Neuronal stem cell (in vitro differentiated cells): ENCODE results near the gene ZNF586.
"Not testable (repeated sequence)": the region's sequence is repeated elsewhere in the genome, so short reads cannot be mapped to it uniquely, and the experiment has no call there.

Experiments used
- DNase-seq: peaks from one replicate; pipeline ENCODE4 v3.0.0-alpha.2; 2013; ENCODE audit warnings: low spot score
- H2AFZ ChIP-seq: one replicate; pipeline ENCODE4 v1.6.1; 2013; ENCODE audit warnings: mild to moderate bottlenecking, low read length, inconsistent platforms
- H2AK5ac ChIP-seq: 2 replicates; pipeline ENCODE4 v1.6.1; 2013; ENCODE audit warnings: low read depth, mild to moderate bottlenecking, inconsistent platforms, low read length, moderate library complexity, mixed read lengths
- H2BK120ac ChIP-seq: 2 replicates; pipeline ENCODE4 v1.6.1; 2013; ENCODE audit warnings: low read depth, mild to moderate bottlenecking, inconsistent platforms, low read length, moderate library complexity, mixed read lengths
- H2BK12ac ChIP-seq: one replicate; pipeline ENCODE4 v1.6.1; 2013; ENCODE audit warnings: low read length, inconsistent platforms
- H2BK15ac ChIP-seq: 2 replicates; pipeline ENCODE4 v1.6.1; 2013; ENCODE audit warnings: mild to moderate bottlenecking, low read length, inconsistent platforms, mixed read lengths
- H2BK5ac ChIP-seq: one replicate; pipeline ENCODE4 v1.6.1; 2013; ENCODE audit warnings: inconsistent platforms, mild to moderate bottlenecking, low read length, moderate library complexity
- H3K14ac ChIP-seq: one replicate; pipeline ENCODE4 v1.6.1; 2013; ENCODE audit warnings: low read length, inconsistent platforms
- H3K18ac ChIP-seq: 2 replicates; pipeline ENCODE4 v1.6.1; 2013; ENCODE audit warnings: low read length, inconsistent platforms
- H3K23ac ChIP-seq: 2 replicates; pipeline ENCODE4 v1.6.1; 2013; ENCODE audit warnings: low read depth, mild to moderate bottlenecking, mixed read lengths, low read length, inconsistent platforms; ENCODE audit not compliant: poor library complexity
- H3K27ac ChIP-seq: replicated peaks from 3 replicates; pipeline ENCODE4 v1.5.1; 2013; ENCODE audit warnings: low read length, inconsistent platforms
- H3K27me3 ChIP-seq, 3 experiments: 2 replicates each; pipeline ENCODE4 v1.6.1; 2013; ENCODE audit warnings: low read length in 3 of 3, mild to moderate bottlenecking in 2 of 3, inconsistent platforms in 1 of 3, low read depth in 1 of 3, mixed read lengths in 1 of 3, moderate library complexity in 1 of 3; ENCODE audit not compliant: control insufficient read depth in 3 of 3, insufficient read depth in 3 of 3
- H3K36me3 ChIP-seq, 2 donors: replicated peaks in 1 of 2; 2 replicates each; pipeline ENCODE4 v1.6.1; 2013; ENCODE audit warnings: low read length in 2 of 2; ENCODE audit not compliant: control insufficient read depth in 2 of 2, insufficient read depth in 2 of 2
- H3K4ac ChIP-seq: 2 replicates; pipeline ENCODE4 v1.6.1; 2013; ENCODE audit warnings: inconsistent platforms, mild to moderate bottlenecking, low read length, moderate library complexity
- H3K4me1 ChIP-seq, 2 donors: 1 replicate in 1 of 2; 2 replicates in 1 of 2; pipeline ENCODE4 v1.6.1; 2013; ENCODE audit warnings: low read length in 2 of 2, low read depth in 1 of 2; ENCODE audit not compliant: control insufficient read depth in 2 of 2, insufficient read depth in 1 of 2
- H3K4me2 ChIP-seq: one replicate; pipeline ENCODE4 v1.6.1; 2013; ENCODE audit warnings: mild to moderate bottlenecking, low read length, inconsistent platforms; ENCODE audit not compliant: insufficient read depth, poor library complexity, severe bottlenecking
- H3K4me3 ChIP-seq, 2 donors: 2 replicates each; pipeline ENCODE4 v1.5.1; 2013; ENCODE audit warnings: low read length in 2 of 2, mild to moderate bottlenecking in 2 of 2, inconsistent platforms in 1 of 2, moderate library complexity in 1 of 2
- H3K79me1 ChIP-seq: one replicate; pipeline ENCODE4 v1.6.1; 2013; ENCODE audit warnings: low read depth, mild to moderate bottlenecking, inconsistent platforms, low read length, moderate library complexity
- H3K9ac ChIP-seq: one replicate; pipeline ENCODE4 v1.6.1; 2013; ENCODE audit warnings: mild to moderate bottlenecking, low read depth, low read length, inconsistent platforms; ENCODE audit not compliant: poor library complexity
- H3K9me3 ChIP-seq, 2 donors: replicated peaks in 1 of 2; 2 replicates each; pipeline versions ENCODE3 to v1.6.1; 2013; ENCODE audit warnings: low read length in 2 of 2, mild to moderate bottlenecking in 2 of 2, inconsistent platforms in 1 of 2, low read depth in 1 of 2, mixed read lengths in 1 of 2, moderate library complexity in 1 of 2; ENCODE audit not compliant: control insufficient read depth in 2 of 2, insufficient read depth in 1 of 2
- H4K8ac ChIP-seq: one replicate; pipeline ENCODE4 v1.6.1; 2013; ENCODE audit warnings: low read depth, mild to moderate bottlenecking, inconsistent platforms, low read length, moderate library complexity
- H4K91ac ChIP-seq: one replicate; pipeline ENCODE4 v1.6.1; 2013; ENCODE audit warnings: low read length, low read depth, mild to moderate bottlenecking, inconsistent platforms; ENCODE audit not compliant: poor library complexity
- WGBS, 2 donors: extraction: QIAGEN DNeasy Blood & Tissue Kit; methylation state at CpG; one replicate each; pipeline ENCODE4 v1.1.7; 2013; ENCODE audit warnings: missing lambda C conversion rate in 2 of 2, mixed read lengths in 1 of 2; ENCODE audit not compliant: insufficient read length in 2 of 2, insufficient replicate concordance in 1 of 2; ENCODE audit errors: extremely low coverage in 2 of 2; 5-methylcytosine and 5-hydroxymethylcytosine counted together

The ZNF586 gene

DNA sequence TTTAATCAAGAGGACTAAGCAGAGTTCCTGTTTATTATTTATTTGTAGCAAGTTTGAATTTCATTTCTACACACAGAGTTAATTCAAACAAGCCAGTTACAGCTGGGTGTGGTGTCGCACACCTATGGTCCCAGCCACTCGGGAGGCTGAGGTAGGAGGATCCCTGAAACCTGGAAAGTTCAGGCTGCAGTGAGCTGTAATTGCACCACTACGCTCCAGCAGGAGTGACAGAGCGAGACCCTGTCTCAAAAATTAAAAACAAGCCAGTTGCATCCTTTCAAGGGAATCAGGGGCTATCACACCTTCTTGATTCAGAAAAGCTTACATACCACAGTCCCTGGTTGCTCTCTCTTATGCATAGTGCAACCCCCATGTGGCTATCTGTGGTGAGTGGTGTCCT, 19.8 kb downstream of the ZNF586 start:
- Histone ChIP-seq H3K9me3 (peaks cover 5 to 25% of the 10 kb centered on the region in 2 donors), H2AFZ (no peak overlapping the region), H4K91ac (no peak overlapping the region), H3K27ac (no peak overlapping the region), H3K4me2 (no peak overlapping the region), H3K4ac (no peak overlapping the region), H2BK15ac (no peak overlapping the region), H2BK120ac (no peak overlapping the region), H3K36me3 (peaks cover 16 to 82% of the 10 kb centered on the region in 2 donors), H4K8ac (no peak overlapping the region), H3K23ac (no peak overlapping the region), H2BK12ac (no peak overlapping the region), H3K14ac (no peak overlapping the region), H3K27me3 (no peaks in the 10 kb centered on the region), H3K79me1 (peaks cover 11% of the 10 kb centered on the region), H2AK5ac (no peak overlapping the region), H3K18ac (no peak overlapping the region), H2BK5ac (no peak overlapping the region), H3K9ac (no peak overlapping the region), H3K4me3 (no peak overlapping the region), H3K4me1 (no peaks in the 10 kb centered on the region)
- no peak for DNase-seq
- WGBS, 2 donors, result no CpG with 5 or more reads among the region's 4 CpGs

GRCh38 chr19:57796580-57796979, 27.1 kb downstream of the ZNF586 start:
- H2BK15ac ChIP-seq, H2BK12ac ChIP-seq, H2AFZ ChIP-seq, H3K79me1 ChIP-seq, H3K4me2 ChIP-seq, H3K18ac ChIP-seq, H3K4me3 ChIP-seq, H3K27me3 ChIP-seq, H4K8ac ChIP-seq, H3K4me1 ChIP-seq, H3K27ac ChIP-seq, H3K14ac ChIP-seq, H2AK5ac ChIP-seq, H2BK5ac ChIP-seq, H3K9me3 ChIP-seq, DNase-seq, H4K91ac ChIP-seq, H3K23ac ChIP-seq, H3K4ac ChIP-seq, H2BK120ac ChIP-seq: not testable (repeated sequence)
- Histone ChIP-seq H3K36me3 (peaks cover 3 to 56% of the 10 kb centered on the region in 2 donors), H3K9ac (peak overlapping the region; percentile 21)
- no CpG with 5 or more reads among the region's 1 CpG for whole genome bisulfite sequencing, 2 donors

DNA sequence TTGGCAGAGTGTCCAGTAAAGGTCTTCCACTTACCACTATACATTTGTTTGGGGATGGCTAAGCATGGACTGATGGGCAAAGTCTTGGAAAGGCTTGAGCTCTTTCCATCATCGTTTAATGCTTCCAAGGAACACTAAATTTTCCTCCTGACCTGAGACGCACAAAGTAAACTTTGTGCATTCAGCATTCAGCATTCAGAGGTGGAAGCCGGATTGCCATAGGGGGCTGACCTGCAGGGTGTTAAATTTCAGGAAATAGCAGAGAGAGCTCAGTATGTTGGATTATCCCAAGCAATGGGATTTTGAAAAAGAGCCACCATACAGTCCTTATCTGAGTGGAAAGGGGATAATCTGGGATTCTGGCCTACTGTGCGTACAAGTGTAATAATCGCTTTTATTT, 31.2 kb downstream of the ZNF586 start:
- Histone ChIP-seq H3K27ac (peak overlapping the region; percentile 85), H2AK5ac (no peak overlapping the region), H2AFZ (no peak overlapping the region), H2BK5ac (no peak overlapping the region), H2BK12ac (no peak overlapping the region), H3K36me3 (peaks cover 5 to 30% of the 10 kb centered on the region in 2 donors), H3K4me2 (peak overlapping the region; percentile 28), H4K8ac (no peak overlapping the region), H3K14ac (no peak overlapping the region), H3K18ac (no peak overlapping the region), H3K4ac (no peak overlapping the region), H2BK15ac (no peak overlapping the region), H3K79me1 (no peaks in the 10 kb centered on the region), H3K9me3 (peaks cover 0 to 3% of the 10 kb centered on the region in 2 donors), H4K91ac (no peak overlapping the region), H3K4me1 (peaks cover 7 to 13% of the 10 kb centered on the region in 2 donors), H3K27me3 (no peaks in the 10 kb centered on the region), H3K9ac (no peak overlapping the region), H3K4me3 (no peak overlapping the region), H3K23ac (no peak overlapping the region), H2BK120ac (no peak overlapping the region)
- WGBS, 2 donors, result no CpG with 5 or more reads among the region's 5 CpGs
- peak; percentile 45 for DNase-seq

- H3K36me3 ChIP-seq, result peaks cover 2 to 27% of the 10 kb centered on the region in 2 donors
- no peak overlapping the region for H2BK12ac ChIP-seq
- no peak for DNase-seq
- H3K18ac ChIP-seq, result no peak overlapping the region
- H2AK5ac ChIP-seq, result no peak overlapping the region
- no peak overlapping the region for H4K8ac ChIP-seq
- H3K23ac ChIP-seq, result no peak overlapping the region
- H3K79me1 ChIP-seq, result no peaks in the 10 kb centered on the region
- H3K27ac ChIP-seq, result peak overlapping the region; percentile 34
- no peak overlapping the region for H3K9ac ChIP-seq
- WGBS, 2 donors, result no CpG with 5 or more reads among the region's 4 CpGs
- no peak overlapping the region for H4K91ac ChIP-seq
- H3K4me3 ChIP-seq, result no peak overlapping the region
- no peak overlapping the region for H2BK5ac ChIP-seq
- no peak overlapping the region for H2AFZ ChIP-seq
- H3K9me3 ChIP-seq, result peaks cover 0 to 5% of the 10 kb centered on the region in 2 donors
- no peaks in the 10 kb centered on the region for H3K27me3 ChIP-seq
- no peak overlapping the region for H3K4me2 ChIP-seq
- no peak overlapping the region for H3K14ac ChIP-seq
- peaks cover 7 to 13% of the 10 kb centered on the region in 2 donors for H3K4me1 ChIP-seq
- H2BK120ac ChIP-seq, result no peak overlapping the region
- H3K4ac ChIP-seq, result no peak overlapping the region
- H2BK15ac ChIP-seq, result no peak overlapping the region
Measured at GRCh38 chr19:57802269-57802668, 32.8 kb downstream of the ZNF586 start.
